ENCODE data around the gene TPP1. TPM values are rescaled to one million over a fixed set of nuclear protein-coding genes. Genes with fewer than 3 reads are reported as not detected.
A peak's percentile ranks its signal among the peaks of the same experiment; 100 is the strongest.

TPP1 gene
- total and polyA plus RNA-seq, 2 of the 13 experiments (the other 11 are each of a cell fraction or from before 2014, with no cell fraction given) = 13.9 to 74.6 TPM

GRCh38 chr11:6657346-6657745 is 38.1 kb upstream of the TPP1 start:
- WGBS (ENCODE audit: low lambda C conversion rate) = 0% methylated on average over 1 of the region's 1 CpG
- ATAC-seq = no peak
- BruUV-seq (replicated peaks) = no TSS peak
- Histone ChIP-seq H3K27ac (ENCODE audit: extremely low read length, insufficient read depth, low read length) (no peak overlapping the region), H3K9me3 (ENCODE audit: low read length) (no peaks in the 10 kb centered on the region), H3K36me3 (replicated peaks in 1 of 2; ENCODE audit: control insufficient read depth in 1 of 2, insufficient read depth in 2 of 2, low read length in 2 of 2) (no peaks in the 10 kb centered on the region), H2AFZ (ENCODE audit: low read length) (no peak overlapping the region), H3K9ac (ENCODE audit: insufficient read depth, low read depth, low read length) (no peak overlapping the region), H3K79me2 (ENCODE audit: insufficient read depth, low read length) (no peaks in the 10 kb centered on the region), H4K20me1 (ENCODE audit: insufficient read depth, low read length) (no peaks in the 10 kb centered on the region), H3K4me3 (replicated peaks in 1 of 3; ENCODE audit: insufficient read depth in 1 of 3, low read depth in 2 of 3, low read length in 3 of 3) (no peak overlapping the region), H3K27me3 (ENCODE audit: control insufficient read depth in 1 of 2, insufficient read depth in 2 of 2, low read length in 2 of 2) (peaks cover 14 to 71% of the 10 kb centered on the region in 2 experiments), H3K4me1 (ENCODE audit: insufficient read depth, low read length) (peaks cover 12% of the 10 kb centered on the region), H3K4me2 (ENCODE audit: low read depth, low read length) (no peak overlapping the region)
- TF ChIP-seq FIP1L1 (IDR thresholded peaks at IDR 0.05; ENCODE audit: borderline replicate concordance, insufficient read depth, low read depth, low read length) = no peak
- TF ChIP-seq, protein P1, sequence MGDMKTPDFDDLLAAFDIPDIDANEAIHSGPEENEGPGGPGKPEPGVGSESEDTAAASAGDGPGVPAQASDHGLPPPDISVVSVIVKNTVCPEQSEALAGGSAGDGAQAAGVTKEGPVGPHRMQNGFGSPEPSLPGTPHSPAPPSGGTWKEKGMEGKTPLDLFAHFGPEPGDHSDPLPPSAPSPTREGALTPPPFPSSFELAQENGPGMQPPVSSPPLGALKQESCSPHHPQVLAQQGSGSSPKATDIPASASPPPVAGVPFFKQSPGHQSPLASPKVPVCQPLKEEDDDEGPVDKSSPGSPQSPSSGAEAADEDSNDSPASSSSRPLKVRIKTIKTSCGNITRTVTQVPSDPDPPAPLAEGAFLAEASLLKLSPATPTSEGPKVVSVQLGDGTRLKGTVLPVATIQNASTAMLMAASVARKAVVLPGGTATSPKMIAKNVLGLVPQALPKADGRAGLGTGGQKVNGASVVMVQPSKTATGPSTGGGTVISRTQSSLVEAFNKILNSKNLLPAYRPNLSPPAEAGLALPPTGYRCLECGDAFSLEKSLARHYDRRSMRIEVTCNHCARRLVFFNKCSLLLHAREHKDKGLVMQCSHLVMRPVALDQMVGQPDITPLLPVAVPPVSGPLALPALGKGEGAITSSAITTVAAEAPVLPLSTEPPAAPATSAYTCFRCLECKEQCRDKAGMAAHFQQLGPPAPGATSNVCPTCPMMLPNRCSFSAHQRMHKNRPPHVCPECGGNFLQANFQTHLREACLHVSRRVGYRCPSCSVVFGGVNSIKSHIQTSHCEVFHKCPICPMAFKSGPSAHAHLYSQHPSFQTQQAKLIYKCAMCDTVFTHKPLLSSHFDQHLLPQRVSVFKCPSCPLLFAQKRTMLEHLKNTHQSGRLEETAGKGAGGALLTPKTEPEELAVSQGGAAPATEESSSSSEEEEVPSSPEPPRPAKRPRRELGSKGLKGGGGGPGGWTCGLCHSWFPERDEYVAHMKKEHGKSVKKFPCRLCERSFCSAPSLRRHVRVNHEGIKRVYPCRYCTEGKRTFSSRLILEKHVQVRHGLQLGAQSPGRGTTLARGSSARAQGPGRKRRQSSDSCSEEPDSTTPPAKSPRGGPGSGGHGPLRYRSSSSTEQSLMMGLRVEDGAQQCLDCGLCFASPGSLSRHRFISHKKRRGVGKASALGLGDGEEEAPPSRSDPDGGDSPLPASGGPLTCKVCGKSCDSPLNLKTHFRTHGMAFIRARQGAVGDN (CRISPR knock-in tag; IDR thresholded peaks at IDR 0.05) = no peak
- peak; percentile 83 for TF ChIP-seq ZNF629 (CRISPR knock-in tag; conservative IDR thresholded peaks at IDR 0.05)
- ChIA-PET CTCF (ENCODE audit: low intra/inter-chr PET ratio, low total read pairs) (no interaction called here), POLR2A (no interaction called here)
- no peak for FAIRE-seq
- intact Hi-C loops (cut with micrococcal nuclease; ENCODE audit: unreplicated experiment) = no loop called here
- in situ Hi-C loops (cut with HindIII; ENCODE audit: extremely low pct_ligation_motif_present, low pct_unique_long_range_greater_than_20kb) = no loop called here
- DNase-seq (ENCODE audit: low spot score) = no peak

DNA sequence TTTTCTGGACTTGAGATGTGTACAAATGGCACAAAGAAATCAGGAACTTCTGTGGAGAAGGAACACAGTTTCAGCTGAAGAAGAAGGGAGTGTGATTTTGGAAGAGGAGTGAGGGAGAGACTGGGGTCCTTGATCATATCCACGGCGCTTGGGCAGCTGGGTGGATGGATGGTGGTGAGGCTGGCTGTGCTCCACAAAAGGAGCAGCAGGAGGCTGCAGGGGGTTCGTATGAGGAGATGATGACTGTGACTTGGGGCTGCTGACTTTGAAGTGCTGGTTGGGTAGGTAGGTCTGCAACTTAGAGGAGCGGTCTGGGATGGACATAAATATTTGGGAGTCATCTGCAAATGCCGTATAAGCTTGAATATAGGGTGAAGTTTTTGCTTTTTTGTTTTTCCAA is 37.7 kb upstream of the TPP1 start:
- intact Hi-C loops (cut with micrococcal nuclease; ENCODE audit: unreplicated experiment) = no loop called here
- no peak for TF ChIP-seq SMAD3 (CRISPR knock-in tag; IDR thresholded peaks at IDR 0.05)
- 5% methylated on average over 5 of the region's 5 CpGs for WGBS (ENCODE audit: low lambda C conversion rate)
- DNase-seq (ENCODE audit: low spot score) = no peak
- H3K4me1 ChIP-seq (ENCODE audit: insufficient read depth, low read length) = peaks cover 12% of the 10 kb centered on the region
- H3K4me2 ChIP-seq (ENCODE audit: low read depth, low read length) = no peak overlapping the region
- H3K9me3 ChIP-seq (ENCODE audit: low read length) = no peaks in the 10 kb centered on the region
- no peaks in the 10 kb centered on the region for H3K36me3 ChIP-seq (replicated peaks in 1 of 2; ENCODE audit: control insufficient read depth in 1 of 2, insufficient read depth in 2 of 2, low read length in 2 of 2)
- no TSS peak for BruUV-seq (replicated peaks)
- H2AFZ ChIP-seq (ENCODE audit: low read length) = no peak overlapping the region
- no peak for FAIRE-seq
- H3K9ac ChIP-seq (ENCODE audit: insufficient read depth, low read depth, low read length) = no peak overlapping the region
- no peak overlapping the region for H3K4me3 ChIP-seq (replicated peaks in 1 of 3; ENCODE audit: insufficient read depth in 1 of 3, low read depth in 2 of 3, low read length in 3 of 3)
- no peaks in the 10 kb centered on the region for H4K20me1 ChIP-seq (ENCODE audit: insufficient read depth, low read length)
- in situ Hi-C loops (cut with HindIII; ENCODE audit: extremely low pct_ligation_motif_present, low pct_unique_long_range_greater_than_20kb) = no loop called here
- ATAC-seq = no peak
- CTCF ChIA-PET (ENCODE audit: low intra/inter-chr PET ratio, low total read pairs) = no interaction called here
- peaks cover 14 to 74% of the 10 kb centered on the region in 2 experiments for H3K27me3 ChIP-seq (ENCODE audit: control insufficient read depth in 1 of 2, insufficient read depth in 2 of 2, low read length in 2 of 2)
- H3K79me2 ChIP-seq (ENCODE audit: insufficient read depth, low read length) = no peaks in the 10 kb centered on the region
- POLR2A ChIA-PET = no interaction called here
- H3K27ac ChIP-seq (ENCODE audit: extremely low read length, insufficient read depth, low read length) = no peak overlapping the region

Measured in HepG2 (cell line).